NCI-H524 treated with DMSO at 0.1 percent for 48 hours (cell line): Measurements from ENCODE around the gene TIMP3.
A peak's percentile ranks its signal among the peaks of the same experiment; 100 is the strongest.

ENCODE experiments used
- DNase-seq: peaks from one replicate; lab custom pipeline; 2025; lab: John Stamatoyannopoulos, UW

Gene TIMP3

GRCh38 chr22:32786027-32786418, 15.5 kb upstream of the TIMP3 start:
- no peak for DNase-seq

- no peak for DNase-seq
These were observed 12.4 kb upstream of the TIMP3 start for GRCh38 chr22:32788904-32789624.

GRCh38 chr22:32789797-32790620, 11.5 kb upstream of the TIMP3 start:
- DNase-seq: no peak

- DNase-seq: no peak
These were observed 10.4 kb upstream of the TIMP3 start for GRCh38 chr22:32791056-32791455.

GRCh38 chr22:32791485-32791884, 10.0 kb upstream of the TIMP3 start:
- no peak for DNase-seq

- DNase-seq: no peak
These were observed 7.9 kb upstream of the TIMP3 start for GRCh38 chr22:32793589-32793988.

GRCh38 chr22:32794449-32795213, 6.9 kb upstream of the TIMP3 start:
- no peak for DNase-seq

GRCh38 chr22:32795214-32795596, 6.3 kb upstream of the TIMP3 start:
- no peak for DNase-seq

- no peak for DNase-seq
These were observed 4.5 kb upstream of the TIMP3 start for GRCh38 chr22:32796865-32797573.

GRCh38 chr22:32799496-32799895, 2.0 kb upstream of the TIMP3 start:
- no peak for DNase-seq

GRCh38 chr22:32800158-32800882, 1.2 kb upstream of the TIMP3 start:
- no peak for DNase-seq

GRCh38 chr22:32800994-32801536, 440 bp upstream of the TIMP3 start:
- DNase-seq: peak; percentile 3

GRCh38 chr22:32802237-32802765, 796 bp downstream of the TIMP3 start:
- DNase-seq: no peak

- no peak for DNase-seq
These were observed 1.7 kb downstream of the TIMP3 start for GRCh38 chr22:32803020-32803737.

GRCh38 chr22:32803738-32804435, 2.4 kb downstream of the TIMP3 start:
- DNase-seq: no peak

GRCh38 chr22:32804531-32805360, 3.2 kb downstream of the TIMP3 start:
- no peak for DNase-seq

GRCh38 chr22:32805361-32805881, 3.9 kb downstream of the TIMP3 start:
- no peak for DNase-seq

GRCh38 chr22:32806296-32806695, 4.8 kb downstream of the TIMP3 start:
- no peak for DNase-seq
